Chondrocyte (in vitro differentiated cells): ENCODE data around the gene C22orf31. TPM values are rescaled to one million over a fixed set of nuclear protein-coding genes. Genes with fewer than 3 reads are reported as not detected.

Source experiments
- DNase-seq: peaks from one replicate; pipeline ENCODE4 v3.0.0; 2021; ENCODE audit warnings: mixed read lengths, low spot score
- H3K27ac Mint-ChIP-seq: one replicate; pipeline ENCODE4 v1.8.0; 2021; ENCODE audit warnings: mild to moderate bottlenecking, moderate library complexity, mixed read lengths; ENCODE audit not compliant: unreplicated experiment
- H3K27me3 Mint-ChIP-seq: 2 replicates; pipeline ENCODE4 v1.8.0; 2021; ENCODE audit warnings: low read depth, mixed read lengths
- H3K36me3 Mint-ChIP-seq: 2 replicates; pipeline ENCODE4 v1.8.0; 2021; ENCODE audit warnings: low read depth, mixed read lengths
- H3K4me1 Mint-ChIP-seq: 2 replicates; pipeline ENCODE4 v1.8.0; 2021; ENCODE audit warnings: low read depth, mild to moderate bottlenecking, mixed read lengths
- H3K4me3 Mint-ChIP-seq: one replicate; pipeline ENCODE4 v1.8.0; 2021; ENCODE audit warnings: mild to moderate bottlenecking, moderate library complexity, mixed read lengths; ENCODE audit not compliant: unreplicated experiment
- H3K9me3 Mint-ChIP-seq: 2 replicates; pipeline ENCODE4 v1.8.0; 2021; ENCODE audit warnings: low read depth, mixed read lengths
- total RNA-seq: library from RNA; stranded (reverse); gene quantifications from 3 replicates; pipeline ENCODE4 v1.2.1, GENCODE V29; 2021
- TF ChIP-seq, protein P1 (sequence below): fragments of 200-600 bp; sonication (generic); IDR thresholded peaks from 2 replicates; pipeline ENCODE4 v1.5.0; 2021; ENCODE audit warnings: antibody characterized with exemption, mild to moderate bottlenecking, moderate library complexity

The C22orf31 gene
- total RNA-seq, 1 donor from 2014 or later: not detected

DNA sequence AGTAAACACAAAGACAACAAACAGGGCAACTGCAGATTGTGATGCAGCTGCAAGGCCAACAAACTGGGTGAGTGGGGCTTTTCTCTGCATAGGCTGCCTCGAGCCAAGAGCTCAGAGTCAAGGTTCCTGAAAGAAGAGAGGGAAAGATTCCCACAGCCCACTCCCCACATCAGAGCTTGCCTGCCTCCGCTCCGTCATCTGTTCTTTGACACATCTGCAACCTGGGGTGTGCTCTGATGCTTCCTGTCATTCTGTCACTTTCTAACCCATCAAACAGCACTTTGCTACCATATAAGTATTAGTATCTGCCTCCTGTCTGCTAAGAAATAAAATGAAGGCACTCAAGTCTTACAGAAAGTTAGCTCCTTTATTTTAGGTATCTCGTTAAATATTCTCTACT, 46.9 kb downstream of the C22orf31 start:
- Mint-ChIP-seq H3K27ac (no peak overlapping the region), H3K27me3 (no peaks in the 10 kb centered on the region), H3K4me3 (no peak overlapping the region)

DNA sequence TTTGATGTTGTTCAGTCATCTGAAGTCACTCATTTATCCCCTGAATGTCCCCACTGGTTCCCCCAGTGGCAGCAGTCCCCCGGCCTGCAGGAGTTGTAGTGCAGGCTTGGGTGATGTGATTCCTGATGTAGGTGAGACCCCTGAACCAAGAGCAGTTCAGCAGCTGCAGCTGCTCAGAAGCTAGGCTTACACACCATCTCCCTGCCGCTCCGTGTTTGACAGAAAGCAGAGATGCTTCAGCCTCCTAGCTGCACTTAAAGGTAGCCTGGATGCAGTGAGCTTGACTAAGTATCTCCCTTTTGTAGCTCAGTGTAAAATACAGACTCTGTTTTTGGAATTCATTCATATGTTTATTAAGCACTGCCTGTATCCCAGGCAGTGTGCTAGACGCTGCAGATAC, 47.3 kb downstream of the C22orf31 start:
- TF ChIP-seq, protein P1, sequence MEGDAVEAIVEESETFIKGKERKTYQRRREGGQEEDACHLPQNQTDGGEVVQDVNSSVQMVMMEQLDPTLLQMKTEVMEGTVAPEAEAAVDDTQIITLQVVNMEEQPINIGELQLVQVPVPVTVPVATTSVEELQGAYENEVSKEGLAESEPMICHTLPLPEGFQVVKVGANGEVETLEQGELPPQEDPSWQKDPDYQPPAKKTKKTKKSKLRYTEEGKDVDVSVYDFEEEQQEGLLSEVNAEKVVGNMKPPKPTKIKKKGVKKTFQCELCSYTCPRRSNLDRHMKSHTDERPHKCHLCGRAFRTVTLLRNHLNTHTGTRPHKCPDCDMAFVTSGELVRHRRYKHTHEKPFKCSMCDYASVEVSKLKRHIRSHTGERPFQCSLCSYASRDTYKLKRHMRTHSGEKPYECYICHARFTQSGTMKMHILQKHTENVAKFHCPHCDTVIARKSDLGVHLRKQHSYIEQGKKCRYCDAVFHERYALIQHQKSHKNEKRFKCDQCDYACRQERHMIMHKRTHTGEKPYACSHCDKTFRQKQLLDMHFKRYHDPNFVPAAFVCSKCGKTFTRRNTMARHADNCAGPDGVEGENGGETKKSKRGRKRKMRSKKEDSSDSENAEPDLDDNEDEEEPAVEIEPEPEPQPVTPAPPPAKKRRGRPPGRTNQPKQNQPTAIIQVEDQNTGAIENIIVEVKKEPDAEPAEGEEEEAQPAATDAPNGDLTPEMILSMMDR: no peak
- no peak for DNase-seq
- peaks cover 28% of the 10 kb centered on the region for H3K4me1 Mint-ChIP-seq
- H3K36me3 Mint-ChIP-seq: peaks cover 6% of the 10 kb centered on the region
- H3K9me3 Mint-ChIP-seq: peaks cover 7% of the 10 kb centered on the region
- no peak overlapping the region for H3K4me3 Mint-ChIP-seq
- H3K27ac Mint-ChIP-seq: no peak overlapping the region
- no peaks in the 10 kb centered on the region for H3K27me3 Mint-ChIP-seq

More for the DNA sequence above, 46.9 kb downstream of the C22orf31 start:
- Mint-ChIP-seq H3K4me1 (peaks cover 23% of the 10 kb centered on the region), H3K9me3 (peaks cover 7% of the 10 kb centered on the region), H3K36me3 (peaks cover 6% of the 10 kb centered on the region)
- DNase-seq: no peak
- TF ChIP-seq, protein P1: no peak

DNA sequence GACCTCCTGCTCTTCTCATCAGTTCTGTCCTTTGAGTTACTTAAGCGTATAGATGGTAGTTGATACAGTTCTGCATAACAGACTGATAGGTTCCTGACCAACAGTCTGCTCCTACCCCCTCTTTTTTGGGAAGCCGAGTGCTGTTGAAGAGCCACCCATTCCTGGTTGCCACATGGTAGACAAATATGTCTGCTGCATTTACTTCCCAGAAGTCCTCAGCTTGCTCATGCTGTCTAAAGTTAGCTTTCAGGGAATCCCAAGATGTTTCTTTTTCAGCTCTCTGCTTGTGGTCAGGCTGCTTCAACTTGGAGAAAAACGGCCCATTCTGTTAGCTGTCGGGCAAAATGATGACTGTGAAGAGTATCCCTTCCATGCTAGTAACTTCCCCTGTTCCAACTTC, 48.7 kb downstream of the C22orf31 start:
- no peak overlapping the region for H3K4me3 Mint-ChIP-seq
- no peak for DNase-seq
- no peaks in the 10 kb centered on the region for H3K36me3 Mint-ChIP-seq
- TF ChIP-seq, protein P1: no peak
- no peak overlapping the region for H3K27ac Mint-ChIP-seq
- no peaks in the 10 kb centered on the region for H3K27me3 Mint-ChIP-seq
- peaks cover under 1% of the 10 kb centered on the region for H3K9me3 Mint-ChIP-seq
- H3K4me1 Mint-ChIP-seq: peaks cover 39% of the 10 kb centered on the region

DNA sequence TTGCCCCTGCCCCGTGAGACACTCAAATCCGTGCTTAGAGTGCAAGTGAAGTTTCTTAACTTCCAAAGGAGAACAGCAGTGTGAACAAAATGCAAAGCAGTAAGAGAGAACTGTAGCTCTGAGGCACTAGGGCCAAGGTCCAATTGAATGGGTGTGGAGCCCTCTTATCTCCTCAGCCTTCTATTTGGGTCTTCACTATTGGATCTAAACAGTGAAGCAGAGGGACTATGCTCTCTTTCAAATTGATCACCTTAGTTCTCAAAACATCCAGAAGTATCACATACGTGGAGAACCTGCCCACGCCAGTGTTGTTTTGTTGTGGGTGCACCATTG, 49.6 kb downstream of the C22orf31 start:
- Mint-ChIP-seq H3K36me3 (no peaks in the 10 kb centered on the region), H3K27me3 (no peaks in the 10 kb centered on the region), H3K27ac (peak overlapping the region; percentile 49), H3K9me3 (no peaks in the 10 kb centered on the region), H3K4me1 (peaks cover 39% of the 10 kb centered on the region), H3K4me3 (no peak overlapping the region)
- TF ChIP-seq, protein P1: no peak
- DNase-seq: no peak

DNA sequence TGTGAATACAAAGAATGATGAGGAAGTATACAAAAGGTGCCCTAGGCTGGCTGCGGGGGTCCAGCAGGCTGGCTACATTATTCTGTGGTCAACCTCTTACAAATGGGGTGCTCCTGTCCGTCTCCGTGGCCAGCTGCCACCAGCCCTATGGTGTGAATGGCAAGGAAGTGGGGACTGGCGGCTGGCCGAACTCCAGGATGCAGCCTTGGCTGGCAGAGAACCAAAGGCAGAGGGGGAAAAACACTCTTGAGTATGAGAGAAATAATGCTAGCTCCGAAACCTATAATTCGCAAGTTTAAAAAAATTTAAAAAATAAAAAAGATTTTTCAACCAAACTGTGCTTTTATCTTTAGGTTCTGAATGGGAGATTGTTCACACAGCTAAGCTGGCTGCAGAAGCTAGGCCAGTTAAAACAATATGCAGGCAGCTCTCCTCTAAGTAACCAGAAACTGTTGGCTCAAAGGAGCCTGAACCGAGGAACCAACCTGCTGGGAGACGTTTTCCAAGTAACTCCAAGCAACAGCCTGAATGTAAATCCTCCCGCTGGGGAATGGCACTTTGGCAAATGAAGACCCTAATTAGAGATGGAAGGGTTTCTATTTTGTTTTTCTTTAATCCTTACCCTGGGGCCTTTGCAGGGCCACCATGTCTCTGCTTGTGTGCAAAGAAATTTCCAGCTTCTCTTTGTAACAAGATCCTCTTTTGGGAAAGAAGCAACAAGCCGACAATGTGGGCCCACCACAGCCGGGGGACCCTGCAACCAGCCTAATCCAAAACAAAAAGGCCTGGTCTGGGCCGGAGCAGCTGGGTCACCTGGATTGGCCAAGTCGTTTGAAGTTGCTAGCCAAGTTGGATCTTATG, 50.2 kb downstream of the C22orf31 start:
- H3K27ac Mint-ChIP-seq: peak overlapping the region; percentile 49
- TF ChIP-seq, protein P1: no peak
- peaks cover 39% of the 10 kb centered on the region for H3K4me1 Mint-ChIP-seq
- H3K27me3 Mint-ChIP-seq: no peaks in the 10 kb centered on the region
- no peaks in the 10 kb centered on the region for H3K36me3 Mint-ChIP-seq
- no peaks in the 10 kb centered on the region for H3K9me3 Mint-ChIP-seq
- no peak overlapping the region for H3K4me3 Mint-ChIP-seq
- DNase-seq: no peak
